ENCODE measurements around the gene SLC38A10. TPM values are rescaled to one million over a fixed set of nuclear protein-coding genes. Genes with fewer than 3 reads are reported as not detected.

SLC38A10 gene
- total and polyA plus RNA-seq, 10 of the 15 experiments (the other 5 are each of a cell fraction or from before 2014, with no cell fraction given), result 0.52 to 67.9 (median 22.1) TPM

DNA sequence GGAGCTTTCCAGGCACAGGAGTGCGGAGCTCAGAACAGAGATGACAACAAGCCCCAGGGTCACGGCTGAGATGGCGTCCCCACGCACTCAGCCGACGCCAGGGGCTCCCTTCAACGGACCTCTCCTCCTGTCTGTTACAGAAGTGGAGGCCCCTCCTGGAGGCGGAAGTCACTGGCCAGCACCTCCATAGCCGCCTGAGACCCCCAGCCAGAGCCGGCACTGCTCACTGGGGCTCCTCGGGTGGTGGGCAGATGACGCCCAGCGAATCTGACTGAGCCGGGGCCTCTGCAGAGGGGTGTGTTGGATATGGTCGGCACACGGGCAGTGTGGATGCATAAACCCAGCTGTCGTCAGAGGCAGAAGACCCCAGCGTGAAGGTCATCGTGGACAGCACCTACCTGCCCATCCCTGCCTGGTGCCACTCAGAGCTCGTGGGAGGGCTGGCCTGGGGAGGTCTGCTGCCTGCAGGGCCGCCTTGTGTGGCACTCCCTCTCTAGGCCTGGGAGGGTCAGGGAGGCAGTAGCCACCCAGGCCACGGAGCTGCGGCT is 36.0 kb downstream of the SLC38A10 start (continued):
- TF ChIP-seq CEBPB (IDR thresholded peaks at IDR 0.05; ENCODE audit: borderline replicate concordance in 1 of 2, low read depth in 2 of 2, low read length in 2 of 2) (no peak), RFX5 (IDR thresholded peaks at IDR 0.05; ENCODE audit: low read depth, low read length) (no peak), BRCA1 (IDR thresholded peaks at IDR 0.05; ENCODE audit: low read depth, low read length) (no peak), NRF1 (conservative IDR thresholded peaks at IDR 0.05; ENCODE audit: low read depth, low read length) (no peak), TARDBP (IDR thresholded peaks at IDR 0.05; ENCODE audit: borderline replicate concordance) (no peak), TAF1 (IDR thresholded peaks at IDR 0.05; ENCODE audit: borderline replicate concordance, low read depth, low read length) (no peak), ATF7 (IDR thresholded peaks at IDR 0.05; ENCODE audit: low read depth) (no peak), MTA2 (IDR thresholded peaks at IDR 0.05; ENCODE audit: low read depth) (no peak)

DNA sequence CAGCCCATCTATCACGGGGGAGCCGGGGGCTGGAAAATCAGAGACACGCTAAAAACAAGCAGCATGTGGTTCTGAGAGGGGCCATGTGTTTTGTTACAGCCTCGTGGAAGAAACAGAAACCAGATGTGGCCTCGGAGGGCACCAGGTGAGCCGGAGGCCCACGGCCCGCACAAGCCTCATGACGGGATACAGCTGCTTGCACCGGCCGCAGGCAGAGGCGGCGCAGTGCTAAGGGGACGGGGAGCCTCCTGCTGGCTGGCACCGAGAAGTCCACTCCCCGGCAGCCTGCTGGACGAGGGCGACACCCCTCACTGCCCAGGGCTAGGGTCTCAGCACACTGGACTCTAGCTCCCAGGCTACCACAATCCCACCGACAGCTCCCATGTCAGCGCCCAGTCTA is 36.8 kb downstream of the SLC38A10 start:
- no peaks in the 10 kb centered on the region for H3K79me2 ChIP-seq (ENCODE audit: control insufficient read depth, insufficient read depth, low read length)
- FAIRE-seq, result no peak
- 93% methylated on average over 19 of the region's 20 CpGs for WGBS (ENCODE audit: insufficient coverage, insufficient replicate concordance, low lambda C conversion rate, missing lambda C conversion rate)
- H3K27ac ChIP-seq (ENCODE audit: control insufficient read depth, insufficient read depth), result no peak overlapping the region
- no peaks in the 10 kb centered on the region for H3K4me1 ChIP-seq (ENCODE audit: control insufficient read depth, insufficient read depth, low read length)
- ChIA-PET POLR2A (no interaction called here), SMC1A (ENCODE audit: uncharacterized antibody, unreplicated experiment) (no interaction called here), RAD21 (ENCODE audit: unreplicated experiment) (interaction anchor here (1.5 kb wide), 1 partner anchor 13 kb away, joined by 5 read pairs; no protein-coding TSS in a partner anchor), CTCF (interaction anchor here (0.8 to 1.2 kb wide), 2 partner anchors 227 to 343 kb away, joined by 3 read pairs; no protein-coding TSS in a partner anchor)
- in situ Hi-C loops (cut with MboI), result loop anchor here (5.0 kb wide), 1 partner anchor 219 kb away; no protein-coding TSS in a partner anchor
- H2AFZ ChIP-seq (ENCODE audit: control insufficient read depth, low read depth, low read length), result no peak overlapping the region
- BruUV-seq (replicated peaks), result no TSS peak
- no peak overlapping the region for H3K4me3 ChIP-seq
- no peak for ATAC-seq
- H4K20me1 ChIP-seq (ENCODE audit: control insufficient read depth, insufficient read depth), result no peaks in the 10 kb centered on the region
- H3K4me2 ChIP-seq (ENCODE audit: control insufficient read depth, insufficient read depth), result no peak overlapping the region
- no peaks in the 10 kb centered on the region for H3K9me3 ChIP-seq (replicated peaks; ENCODE audit: control insufficient read depth, insufficient read depth, low read length)
- no peaks in the 10 kb centered on the region for H3K27me3 ChIP-seq (replicated peaks in 1 of 2; ENCODE audit: control insufficient read depth in 2 of 2, insufficient read depth in 2 of 2, low read length in 1 of 2)
- DNase-seq (ENCODE audit: low read depth, low spot score), result no peak
- no peak overlapping the region for H3K9ac ChIP-seq (ENCODE audit: control insufficient read depth, insufficient read depth, low read length)
- H3K36me3 ChIP-seq (ENCODE audit: control insufficient read depth in 2 of 2, insufficient read depth in 2 of 2, low read length in 1 of 2), result peaks cover 9 to 18% of the 10 kb centered on the region in 2 experiments; a peak in 3 of 4 replicates
- intact Hi-C loops (cut with micrococcal nuclease; ENCODE audit: unreplicated experiment), result loop anchor here (10.0 kb wide), 1 partner anchor 257 kb away; the partner anchor contains the start of gene ACTG1
- TF ChIP-seq, protein P1, sequence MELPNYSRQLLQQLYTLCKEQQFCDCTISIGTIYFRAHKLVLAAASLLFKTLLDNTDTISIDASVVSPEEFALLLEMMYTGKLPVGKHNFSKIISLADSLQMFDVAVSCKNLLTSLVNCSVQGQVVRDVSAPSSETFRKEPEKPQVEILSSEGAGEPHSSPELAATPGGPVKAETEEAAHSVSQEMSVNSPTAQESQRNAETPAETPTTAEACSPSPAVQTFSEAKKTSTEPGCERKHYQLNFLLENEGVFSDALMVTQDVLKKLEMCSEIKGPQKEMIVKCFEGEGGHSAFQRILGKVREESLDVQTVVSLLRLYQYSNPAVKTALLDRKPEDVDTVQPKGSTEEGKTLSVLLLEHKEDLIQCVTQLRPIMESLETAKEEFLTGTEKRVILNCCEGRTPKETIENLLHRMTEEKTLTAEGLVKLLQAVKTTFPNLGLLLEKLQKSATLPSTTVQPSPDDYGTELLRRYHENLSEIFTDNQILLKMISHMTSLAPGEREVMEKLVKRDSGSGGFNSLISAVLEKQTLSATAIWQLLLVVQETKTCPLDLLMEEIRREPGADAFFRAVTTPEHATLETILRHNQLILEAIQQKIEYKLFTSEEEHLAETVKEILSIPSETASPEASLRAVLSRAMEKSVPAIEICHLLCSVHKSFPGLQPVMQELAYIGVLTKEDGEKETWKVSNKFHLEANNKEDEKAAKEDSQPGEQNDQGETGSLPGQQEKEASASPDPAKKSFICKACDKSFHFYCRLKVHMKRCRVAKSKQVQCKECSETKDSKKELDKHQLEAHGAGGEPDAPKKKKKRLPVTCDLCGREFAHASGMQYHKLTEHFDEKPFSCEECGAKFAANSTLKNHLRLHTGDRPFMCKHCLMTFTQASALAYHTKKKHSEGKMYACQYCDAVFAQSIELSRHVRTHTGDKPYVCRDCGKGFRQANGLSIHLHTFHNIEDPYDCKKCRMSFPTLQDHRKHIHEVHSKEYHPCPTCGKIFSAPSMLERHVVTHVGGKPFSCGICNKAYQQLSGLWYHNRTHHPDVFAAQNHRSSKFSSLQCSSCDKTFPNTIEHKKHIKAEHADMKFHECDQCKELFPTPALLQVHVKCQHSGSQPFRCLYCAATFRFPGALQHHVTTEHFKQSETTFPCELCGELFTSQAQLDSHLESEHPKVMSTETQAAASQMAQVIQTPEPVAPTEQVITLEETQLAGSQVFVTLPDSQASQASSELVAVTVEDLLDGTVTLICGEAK (IDR thresholded peaks at IDR 0.05; ENCODE audit: borderline replicate concordance), result no peak
- TF ChIP-seq, protein P2, sequence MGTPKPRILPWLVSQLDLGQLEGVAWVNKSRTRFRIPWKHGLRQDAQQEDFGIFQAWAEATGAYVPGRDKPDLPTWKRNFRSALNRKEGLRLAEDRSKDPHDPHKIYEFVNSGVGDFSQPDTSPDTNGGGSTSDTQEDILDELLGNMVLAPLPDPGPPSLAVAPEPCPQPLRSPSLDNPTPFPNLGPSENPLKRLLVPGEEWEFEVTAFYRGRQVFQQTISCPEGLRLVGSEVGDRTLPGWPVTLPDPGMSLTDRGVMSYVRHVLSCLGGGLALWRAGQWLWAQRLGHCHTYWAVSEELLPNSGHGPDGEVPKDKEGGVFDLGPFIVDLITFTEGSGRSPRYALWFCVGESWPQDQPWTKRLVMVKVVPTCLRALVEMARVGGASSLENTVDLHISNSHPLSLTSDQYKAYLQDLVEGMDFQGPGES (IDR thresholded peaks at IDR 0.05), result no peak
- TF ChIP-seq BHLHE40 (IDR thresholded peaks at IDR 0.05; ENCODE audit: borderline replicate concordance in 1 of 2, low read depth in 2 of 2, low read length in 1 of 2) (no peak), MYB (IDR thresholded peaks at IDR 0.05; ENCODE audit: borderline replicate concordance, low read depth, low read length) (no peak), SMC3 (IDR thresholded peaks at IDR 0.05; ENCODE audit: borderline replicate concordance, low read length) (no peak), HDAC2 (IDR thresholded peaks at IDR 0.05) (no peak)
